Colonic mucosa (tissue), 4 donors: Measurements from ENCODE around the gene SLC15A3. TPM values are rescaled to one million over a fixed set of nuclear protein-coding genes. Genes with fewer than 3 reads are reported as not detected.

Source experiments
- DNase-seq: peaks from one replicate; pipeline ENCODE4 v3.0.0-alpha.2; 2020
- H3K27ac ChIP-seq: fragments of 200-600 bp; one replicate; pipeline ENCODE4 v1.8.0; 2021
- H3K27me3 ChIP-seq: fragments of 200-600 bp; one replicate; pipeline ENCODE4 v1.8.0; 2021
- H3K36me3 ChIP-seq: fragments of 200-600 bp; one replicate; pipeline ENCODE4 v1.8.0; 2021
- H3K4me1 ChIP-seq: fragments of 200-600 bp; one replicate; pipeline ENCODE4 v1.8.0; 2021; ENCODE audit warnings: mild to moderate bottlenecking
- H3K4me3 ChIP-seq: fragments of 200-600 bp; one replicate; pipeline ENCODE4 v1.8.0; 2021
- H3K9ac ChIP-seq, 2 donors: one replicate each; pipeline ENCODE4 v1.7.0; 2013; ENCODE audit warnings: control low read depth in 2 of 2, low read depth in 2 of 2, low read length in 2 of 2
- H3K9me3 ChIP-seq: fragments of 200-600 bp; one replicate; pipeline ENCODE4 v1.8.0; 2021
- CTCF ChIP-seq: fragments of 200-600 bp; IDR thresholded peaks from one replicate; pipeline ENCODE4 v1.8.0; 2022; ENCODE audit warnings: antibody characterized with exemption, mild to moderate bottlenecking
- intact Hi-C: fragments of 100-400 bp; cut with DNase I; formaldehyde crosslinking; loops from one replicate; pipeline ENCODE4 v1.14.1; 2022
- total RNA-seq, 2 donors: library from RNA; stranded (reverse); fragmentation: NEBNext Ultra II Directional in 1 of 2; extraction: Animal tissue kit (Norgen Biotek cat#: 25700) in 1 of 2; gene quantifications; one replicate each; pipeline ENCODE4 v1.2.1, GENCODE V29; 2021
- donor health status: healthy.
- donor health status: DM: no; HTN: no; CAD: no.
- donor health status: DM: no; HTN: no; CAD: no.

SLC15A3 gene
- total RNA-seq, 2 donors from 2014 or later = 6.6 to 14.4 TPM

GRCh38 chr11:60921777-60922335, 30.1 kb downstream of the SLC15A3 start:
- Histone ChIP-seq H3K4me1 (no peaks in the 10 kb centered on the region), H3K36me3 (peaks cover 22% of the 10 kb centered on the region), H3K27me3 (peaks cover 11% of the 10 kb centered on the region), H3K9me3 (no peaks in the 10 kb centered on the region), H3K9ac (no peak overlapping the region), H3K27ac (no peak overlapping the region), H3K4me3 (no peak overlapping the region)
- no peak for TF ChIP-seq CTCF
- no peak for DNase-seq
- intact Hi-C loops = loop anchor here (5.0 kb wide), 1 partner anchor 200 kb away; no protein-coding TSS in a partner anchor

GRCh38 chr11:60921259-60921658, 30.7 kb downstream of the SLC15A3 start:
- H3K9me3 ChIP-seq = no peaks in the 10 kb centered on the region
- no peak overlapping the region for H3K9ac ChIP-seq
- intact Hi-C loops = loop anchor here (5.0 kb wide), 1 partner anchor 201 kb away; no protein-coding TSS in a partner anchor
- no peak overlapping the region for H3K4me3 ChIP-seq
- no peaks in the 10 kb centered on the region for H3K4me1 ChIP-seq
- no peak for DNase-seq
- TF ChIP-seq CTCF = no peak
- H3K27ac ChIP-seq = no peak overlapping the region
- peaks cover 22% of the 10 kb centered on the region for H3K36me3 ChIP-seq
- peaks cover 11% of the 10 kb centered on the region for H3K27me3 ChIP-seq

GRCh38 chr11:60919956-60920355, 32.0 kb downstream of the SLC15A3 start:
- H3K4me1 ChIP-seq = peaks cover 4% of the 10 kb centered on the region
- intact Hi-C loops = loop anchor here (5.0 kb wide), 1 partner anchor 202 kb away; no protein-coding TSS in a partner anchor
- no peak for DNase-seq

GRCh38 chr11:60919320-60919719, 32.7 kb downstream of the SLC15A3 start:
- intact Hi-C loops = no loop called here
- Histone ChIP-seq H3K27ac (no peak overlapping the region), H3K9ac (no peak overlapping the region), H3K27me3 (no peaks in the 10 kb centered on the region), H3K4me3 (no peak overlapping the region), H3K9me3 (no peaks in the 10 kb centered on the region), H3K36me3 (peaks cover 22% of the 10 kb centered on the region), H3K4me1 (peaks cover 4% of the 10 kb centered on the region)
- no peak for TF ChIP-seq CTCF
- DNase-seq = no peak

More at GRCh38 chr11:60919956-60920355, 32.0 kb downstream of the SLC15A3 start:
- H3K36me3 ChIP-seq = peaks cover 22% of the 10 kb centered on the region
- no peak overlapping the region for H3K27ac ChIP-seq
- H3K4me3 ChIP-seq = no peak overlapping the region
- no peak overlapping the region for H3K9ac ChIP-seq
- H3K27me3 ChIP-seq = peaks cover 4% of the 10 kb centered on the region
- no peaks in the 10 kb centered on the region for H3K9me3 ChIP-seq
- no peak for TF ChIP-seq CTCF

- Histone ChIP-seq H3K4me3 (no peak overlapping the region), H3K27ac (no peak overlapping the region), H3K27me3 (no peaks in the 10 kb centered on the region), H3K36me3 (peaks cover 22% of the 10 kb centered on the region), H3K4me1 (peaks cover 4% of the 10 kb centered on the region), H3K9ac (no peak overlapping the region), H3K9me3 (no peaks in the 10 kb centered on the region)
- intact Hi-C loops = no loop called here
- no peak for DNase-seq
- no peak for TF ChIP-seq CTCF
Observed at GRCh38 chr11:60918939-60919265, 33.1 kb downstream of the SLC15A3 start.
